Bronchial epithelial cell (primary cell): ENCODE measurements around the gene LST1. TPM values are rescaled to one million over a fixed set of nuclear protein-coding genes. Genes with fewer than 3 reads are reported as not detected.

Source experiments
- DNase-seq: peaks from one replicate; pipeline ENCODE4 v3.0.0-alpha.2; 2010; ENCODE audit warnings: low read depth
- FAIRE-seq: peaks from 2 replicates; lab custom pipeline; 2011; peaks lifted over from hg19 to GRCh38; lab: Jason Lieb, UNC
- H3K27me3 ChIP-seq: 2 replicates; pipeline ENCODE4 v1.5.1; 2011; ENCODE audit warnings: low read length; ENCODE audit not compliant: control insufficient read depth, insufficient read depth
- H3K36me3 ChIP-seq: 2 replicates; pipeline ENCODE4 v1.5.1; 2011; ENCODE audit warnings: low read length; ENCODE audit not compliant: control insufficient read depth, insufficient read depth
- H3K4me3 ChIP-seq: 2 replicates; pipeline ENCODE4 v1.5.1; 2011; ENCODE audit warnings: mild to moderate bottlenecking, low read depth, low read length, control low read depth
- CTCF ChIP-seq: IDR thresholded peaks from 2 replicates; pipeline ENCODE4 v1.5.1; 2011; ENCODE audit warnings: mild to moderate bottlenecking, moderate library complexity, low read length, control low read depth, inconsistent platforms; ENCODE audit not compliant: insufficient read depth, severe bottlenecking
- total RNA-seq: library from RNA; depleted of rRNA; stranded (reverse); fragments of >200 nt; gene quantifications from 2 replicates; pipeline ENCODE4 v1.2.1, GENCODE V29; 2014

Gene LST1
- total RNA-seq, 1 donor from 2014 or later, result not detected

GRCh38 chr6:31543639-31544038 is 42.4 kb upstream of the LST1 start:
- Histone ChIP-seq H3K36me3 (peaks cover 8% of the 10 kb centered on the region), H3K4me3 (no peak overlapping the region), H3K27me3 (no peaks in the 10 kb centered on the region)
- no peak for DNase-seq
- no peak for TF ChIP-seq CTCF
- no peak for FAIRE-seq

GRCh38 chr6:31544676-31545075 is 41.4 kb upstream of the LST1 start:
- no peaks in the 10 kb centered on the region for H3K27me3 ChIP-seq
- no peak for TF ChIP-seq CTCF
- peaks cover 7% of the 10 kb centered on the region for H3K36me3 ChIP-seq
- DNase-seq (no peak), FAIRE-seq (no peak)
- no peak overlapping the region for H3K4me3 ChIP-seq

GRCh38 chr6:31545291-31545690 is 40.8 kb upstream of the LST1 start:
- peaks cover 4% of the 10 kb centered on the region for H3K36me3 ChIP-seq
- no peak overlapping the region for H3K4me3 ChIP-seq
- H3K27me3 ChIP-seq, result no peaks in the 10 kb centered on the region
- DNase-seq, result no peak
- no peak for TF ChIP-seq CTCF
- no peak for FAIRE-seq

GRCh38 chr6:31546339-31546957 is 39.6 kb upstream of the LST1 start, which contains the start of gene ATP6V1G2:
Gene ATP6V1G2, minus strand, starts transcription at chr6:31546608. Its CDS starts 49 bp downstream, at chr6:31546559.
- TF ChIP-seq CTCF, result peak; percentile 95
- H3K36me3 ChIP-seq, result peaks cover 4% of the 10 kb centered on the region
- H3K27me3 ChIP-seq, result no peaks in the 10 kb centered on the region
- FAIRE-seq (no peak), DNase-seq (peak; percentile 91)
- H3K4me3 ChIP-seq, result peak within 1 kb of the TSS; percentile 35

GRCh38 chr6:31546958-31547726 is 38.9 kb upstream of the LST1 start, which contains the start of gene NFKBIL1:
Gene NFKBIL1, plus strand, starts transcription at chr6:31547608. Its CDS starts 87 bp downstream, at chr6:31547695.
- peak within 1 kb of the TSS; percentile 35 for H3K4me3 ChIP-seq
- TF ChIP-seq CTCF, result no peak
- peaks cover 4% of the 10 kb centered on the region for H3K36me3 ChIP-seq
- no peak for FAIRE-seq
- DNase-seq, result peak; percentile 91
- H3K27me3 ChIP-seq, result no peaks in the 10 kb centered on the region
